LHCN-M2 (cell line): ENCODE measurements around the gene CHRNB1. TPM values are rescaled to one million over a fixed set of nuclear protein-coding genes. Genes with fewer than 3 reads are reported as not detected.
A peak's percentile ranks its signal among the peaks of the same experiment; 100 is the strongest.

Source experiments
- DNase-seq: peaks from one replicate; pipeline ENCODE4 v3.0.0-alpha.2; 2012; ENCODE audit warnings: low read depth
- polyA plus RNA-seq: library from polyadenylated mRNA; unstranded; fragments of >200 nt; gene quantifications from one replicate; pipeline ENCODE4 v1.2.1, GENCODE V29; 2012; ENCODE audit warnings: missing spikeins
- total RNA-seq: library from RNA; depleted of rRNA; stranded (reverse); fragments of >200 nt; gene quantifications from 2 replicates; pipeline ENCODE4 v1.2.3, GENCODE V29; 2014; rRNA removed

The CHRNB1 gene
- total RNA-seq, result 51.9 and 60.3 TPM in 2 replicates
- polyA plus RNA-seq, result 58.8 TPM

- DNase-seq, result peak; percentile 86
Measured at GRCh38 chr17:7444682-7445618, at the start of gene CHRNB1. Gene CHRNB1, plus strand, starts transcription at chr17:7445061. Its CDS starts 67 bp downstream, at chr17:7445128.

- no peak for DNase-seq
Measured at GRCh38 chr17:7396147-7396546, 48.7 kb upstream of the CHRNB1 start.

GRCh38 chr17:7398612-7399011 is 46.2 kb upstream of the CHRNB1 start:
- DNase-seq, result no peak

- DNase-seq, result no peak
Measured at GRCh38 chr17:7403043-7403726, 41.7 kb upstream of the CHRNB1 start.

- peak; percentile 75 for DNase-seq
Measured at GRCh38 chr17:7403727-7403976, 41.2 kb upstream of the CHRNB1 start.

GRCh38 chr17:7403977-7404736 is 40.7 kb upstream of the CHRNB1 start, which contains the start of gene TMEM256:
Gene TMEM256, minus strand, starts transcription at chr17:7404097. Its CDS starts 13 bp downstream, at chr17:7404084.
- peak; percentile 99 for DNase-seq

GRCh38 chr17:7404737-7405349 is 40.0 kb upstream of the CHRNB1 start:
- DNase-seq, result peak; percentile 28

- DNase-seq, result no peak
Measured at GRCh38 chr17:7405350-7406234, 39.3 kb upstream of the CHRNB1 start.

GRCh38 chr17:7406235-7406825 is 38.5 kb upstream of the CHRNB1 start:
- DNase-seq, result no peak

- DNase-seq, result no peak
Measured at GRCh38 chr17:7407082-7407481, 37.8 kb upstream of the CHRNB1 start.

GRCh38 chr17:7407485-7408251 is 37.2 kb upstream of the CHRNB1 start, which contains the start of gene NLGN2:
Gene NLGN2, plus strand, starts transcription at chr17:7407845. Its CDS starts 411 bp downstream, at chr17:7408256.
- no peak for DNase-seq

- DNase-seq, result no peak
Measured at GRCh38 chr17:7408252-7408727, 36.6 kb upstream of the CHRNB1 start.

GRCh38 chr17:7408863-7409262 is 36.0 kb upstream of the CHRNB1 start:
- no peak for DNase-seq

GRCh38 chr17:7409716-7410115 is 35.1 kb upstream of the CHRNB1 start:
- no peak for DNase-seq

- no peak for DNase-seq
Measured at GRCh38 chr17:7410634-7411426, 34.0 kb upstream of the CHRNB1 start.

GRCh38 chr17:7411427-7411750 is 33.5 kb upstream of the CHRNB1 start:
- no peak for DNase-seq

GRCh38 chr17:7413346-7413985 is 31.4 kb upstream of the CHRNB1 start:
- peak; percentile 24 for DNase-seq

GRCh38 chr17:7414837-7415236 is 30.0 kb upstream of the CHRNB1 start:
- no peak for DNase-seq
